ENCODE data around the gene KCTD17. TPM values are rescaled to one million over a fixed set of nuclear protein-coding genes. Genes with fewer than 3 reads are reported as not detected.

KCTD17 gene
- total RNA-seq, 1 donor from 2014 or later, result 7.4 TPM

- Histone ChIP-seq H3K4me3 (ENCODE audit: low read depth, low read length) (no peak overlapping the region), H3K27me3 (ENCODE audit: control insufficient read depth, insufficient read depth, low read length) (no peaks in the 10 kb centered on the region), H3K36me3 (ENCODE audit: control insufficient read depth, insufficient read depth, low read length) (no peaks in the 10 kb centered on the region)
- FAIRE-seq (no peak), DNase-seq (ENCODE audit: low read depth) (no peak)
- TF ChIP-seq CTCF (IDR thresholded peaks at IDR 0.05; ENCODE audit: insufficient read depth, low read length, severe bottlenecking), result no peak
These were observed 4.5 kb upstream of the KCTD17 start for GRCh38 chr22:37047006-37047405.

- no peak for DNase-seq (ENCODE audit: low read depth)
- Histone ChIP-seq H3K27me3 (ENCODE audit: control insufficient read depth, insufficient read depth, low read length) (no peaks in the 10 kb centered on the region), H3K36me3 (ENCODE audit: control insufficient read depth, insufficient read depth, low read length) (no peaks in the 10 kb centered on the region), H3K4me3 (ENCODE audit: low read depth, low read length) (no peak overlapping the region)
- FAIRE-seq, result no peak
- no peak for TF ChIP-seq CTCF (IDR thresholded peaks at IDR 0.05; ENCODE audit: insufficient read depth, low read length, severe bottlenecking)
These were observed 3.4 kb upstream of the KCTD17 start for GRCh38 chr22:37048133-37048532.

GRCh38 chr22:37049224-37049623 lies 2.3 kb upstream of the KCTD17 start:
- no peak overlapping the region for H3K4me3 ChIP-seq (ENCODE audit: low read depth, low read length)
- DNase-seq (ENCODE audit: low read depth), result no peak
- no peaks in the 10 kb centered on the region for H3K27me3 ChIP-seq (ENCODE audit: control insufficient read depth, insufficient read depth, low read length)
- no peak for FAIRE-seq
- no peak for TF ChIP-seq CTCF (IDR thresholded peaks at IDR 0.05; ENCODE audit: insufficient read depth, low read length, severe bottlenecking)
- no peaks in the 10 kb centered on the region for H3K36me3 ChIP-seq (ENCODE audit: control insufficient read depth, insufficient read depth, low read length)

- H3K27me3 ChIP-seq (ENCODE audit: control insufficient read depth, insufficient read depth, low read length), result no peaks in the 10 kb centered on the region
- no peak overlapping the region for H3K4me3 ChIP-seq (ENCODE audit: low read depth, low read length)
- no peak for TF ChIP-seq CTCF (IDR thresholded peaks at IDR 0.05; ENCODE audit: insufficient read depth, low read length, severe bottlenecking)
- H3K36me3 ChIP-seq (ENCODE audit: control insufficient read depth, insufficient read depth, low read length), result no peaks in the 10 kb centered on the region
- DNase-seq (ENCODE audit: low read depth) (no peak), FAIRE-seq (no peak)
These were observed 629 bp upstream of the KCTD17 start for GRCh38 chr22:37050913-37051312.

GRCh38 chr22:37052386-37053309 lies 1.1 kb downstream of the KCTD17 start:
- FAIRE-seq (peak; percentile 64), DNase-seq (ENCODE audit: low read depth) (no peak)
- Histone ChIP-seq H3K27me3 (ENCODE audit: control insufficient read depth, insufficient read depth, low read length) (no peaks in the 10 kb centered on the region), H3K4me3 (ENCODE audit: low read depth, low read length) (peak overlapping the region; percentile 47), H3K36me3 (ENCODE audit: control insufficient read depth, insufficient read depth, low read length) (peaks cover 5% of the 10 kb centered on the region)
- TF ChIP-seq CTCF (IDR thresholded peaks at IDR 0.05; ENCODE audit: insufficient read depth, low read length, severe bottlenecking), result no peak
